Activated CD8-positive, alpha-beta memory T cell treated with anti-CD3 and anti-CD28 coated beads, Interleukin-2, amount 10 ng/mL, durations not matched to agents 7 days and 5 days (primary cell): Measurements from ENCODE around the gene IL26. TPM values are rescaled to one million over a fixed set of nuclear protein-coding genes. Genes with fewer than 3 reads are reported as not detected.
"Not testable (repeated sequence)": the region's sequence is repeated elsewhere in the genome, so short reads cannot be mapped to it uniquely, and the experiment has no call there.

ENCODE experiments used
- ATAC-seq: fragments of 150-1000 bp; cut with Tn5 transposase; one replicate; pipeline ENCODE4 v1.10.0; 2021; ENCODE audit warnings: moderate library complexity
- CTCF ChIA-PET: fragments of 350-600 bp; sonication (Branson Sonifier 250); formaldehyde crosslinking; loops from one replicate; lab custom pipeline; 2021; ENCODE audit warnings: antibody characterized with exemption; lab: Charles Lee
- DNase-seq: peaks from one replicate; pipeline ENCODE4 v3.0.0-alpha.2; 2020
- H3K27ac Mint-ChIP-seq: one replicate; pipeline ENCODE4 v1.8.0; 2021; ENCODE audit warnings: mild to moderate bottlenecking, mixed read lengths
- H3K27me3 Mint-ChIP-seq: one replicate; pipeline ENCODE4 v1.8.0; 2021; ENCODE audit warnings: mixed read lengths
- H3K36me3 Mint-ChIP-seq: one replicate; pipeline ENCODE4 v1.8.0; 2021; ENCODE audit warnings: mild to moderate bottlenecking, mixed read lengths
- H3K4me1 Mint-ChIP-seq: one replicate; pipeline ENCODE4 v1.8.0; 2021; ENCODE audit warnings: mixed read lengths
- H3K4me3 Mint-ChIP-seq: one replicate; pipeline ENCODE4 v1.8.0; 2021; ENCODE audit warnings: mild to moderate bottlenecking, moderate library complexity, mixed read lengths
- H3K9me3 Mint-ChIP-seq: one replicate; pipeline ENCODE4 v1.8.0; 2022; ENCODE audit warnings: low read depth, mixed read lengths
- total RNA-seq, 2 experiments: library from RNA; stranded (reverse); gene quantifications; one replicate each; pipeline ENCODE4 v1.2.3, GENCODE V29; 2021

IL26 gene
- total RNA-seq, 2 experiments from 2014 or later: 0.35 TPM; not detected in 1

DNA sequence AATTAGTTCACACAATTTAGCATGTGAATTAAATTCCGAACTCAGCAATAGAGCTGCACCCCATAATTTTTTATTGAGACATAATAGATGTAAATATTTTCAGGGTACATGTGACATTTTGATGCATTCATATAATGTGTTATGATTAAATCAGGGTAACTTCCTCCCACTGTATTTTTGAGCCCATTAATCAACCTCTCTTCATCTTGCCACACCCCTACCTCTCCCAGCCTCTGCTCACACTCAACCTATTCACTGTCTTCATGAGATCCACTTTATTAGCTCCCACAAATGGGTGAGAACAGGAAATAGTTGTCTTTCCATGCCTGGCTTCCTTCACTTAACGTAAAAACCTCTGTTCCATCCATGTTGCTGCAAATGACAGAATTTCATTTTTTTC is 14.7 kb downstream of the IL26 start:
- peaks cover 28% of the 10 kb centered on the region for H3K27me3 Mint-ChIP-seq
- no peak overlapping the region for H3K27ac Mint-ChIP-seq
- H3K36me3 Mint-ChIP-seq: peaks cover 8% of the 10 kb centered on the region
- H3K4me1 Mint-ChIP-seq: peaks cover 15% of the 10 kb centered on the region
- DNase-seq (no peak), ATAC-seq (no peak)
- CTCF ChIA-PET: interaction anchor here (1.3 to 3.3 kb wide), 3 partner anchors 12 to 170 kb away, joined by 4 to 13 read pairs (median 9); no protein-coding TSS in a partner anchor
- no peaks in the 10 kb centered on the region for H3K9me3 Mint-ChIP-seq
- H3K4me3 Mint-ChIP-seq: no peak overlapping the region

DNA sequence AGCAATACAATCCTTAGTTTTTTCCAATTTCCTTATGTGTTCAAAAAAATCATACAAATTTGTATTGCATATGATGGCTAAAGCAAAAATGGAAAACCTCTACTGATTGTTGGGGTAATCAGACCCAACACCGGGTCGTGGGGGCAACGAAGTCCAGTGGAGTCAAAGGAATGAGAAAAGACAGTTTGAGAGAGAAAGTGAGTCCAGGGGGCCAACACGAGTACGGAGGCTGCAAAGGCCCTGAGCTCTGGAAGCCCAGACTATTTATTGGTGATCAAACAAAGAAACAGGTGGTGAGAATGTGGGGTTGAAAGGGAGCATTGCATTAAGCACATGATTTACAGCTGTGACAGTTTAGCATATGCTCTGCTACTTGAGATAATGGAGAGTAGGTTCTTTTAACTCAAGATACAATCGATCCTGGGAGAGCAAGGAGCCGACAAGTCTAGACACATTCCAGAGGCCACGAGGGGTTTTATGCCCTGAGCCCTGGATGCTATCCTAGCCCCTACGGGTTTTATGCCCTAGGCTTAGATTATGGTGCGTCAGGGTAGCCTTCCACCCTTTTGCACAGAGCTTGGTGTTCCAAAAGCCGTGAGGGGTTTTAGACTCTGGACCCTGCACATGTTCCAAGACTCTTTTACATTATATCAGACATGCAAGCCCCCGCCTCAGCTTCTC is 16.4 kb downstream of the IL26 start:
- H3K9me3 Mint-ChIP-seq, ATAC-seq, H3K36me3 Mint-ChIP-seq, DNase-seq, H3K27ac Mint-ChIP-seq, H3K4me3 Mint-ChIP-seq: not testable (repeated sequence)
- CTCF ChIA-PET: interaction anchor here (0.9 to 3.3 kb wide), 2 partner anchors 14 to 108 kb away, joined by 3 to 13 read pairs; no protein-coding TSS in a partner anchor
- peaks cover 35% of the 10 kb centered on the region for H3K27me3 Mint-ChIP-seq
- peaks cover 15% of the 10 kb centered on the region for H3K4me1 Mint-ChIP-seq

DNA sequence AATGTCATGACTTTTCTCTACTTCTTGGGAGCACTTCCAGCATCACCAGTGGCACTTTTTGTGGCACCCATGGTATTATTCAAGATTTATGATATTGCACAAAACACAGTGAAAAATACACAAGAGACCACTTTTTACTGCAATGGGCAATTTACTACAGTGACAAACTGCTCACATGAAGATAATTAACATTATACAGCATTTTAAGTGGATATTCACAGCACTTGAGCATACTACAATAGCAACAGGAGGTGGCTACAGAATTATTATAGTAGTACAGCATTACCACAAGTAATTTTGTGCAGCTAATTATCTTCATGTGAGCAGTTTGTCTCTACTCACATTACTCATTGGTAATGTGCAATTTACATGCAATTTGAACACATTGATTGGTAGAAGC is 18.3 kb downstream of the IL26 start:
- CTCF ChIA-PET: interaction anchor here (2.7 kb wide), 1 partner anchor 16 kb away, joined by 8 read pairs; no protein-coding TSS in a partner anchor
- Mint-ChIP-seq H3K27ac (no peak overlapping the region), H3K27me3 (peaks cover 28% of the 10 kb centered on the region), H3K4me3 (no peak overlapping the region), H3K9me3 (no peaks in the 10 kb centered on the region), H3K36me3 (peaks cover 11% of the 10 kb centered on the region), H3K4me1 (peaks cover 30% of the 10 kb centered on the region)
- no peak for ATAC-seq
- DNase-seq: no peak

DNA sequence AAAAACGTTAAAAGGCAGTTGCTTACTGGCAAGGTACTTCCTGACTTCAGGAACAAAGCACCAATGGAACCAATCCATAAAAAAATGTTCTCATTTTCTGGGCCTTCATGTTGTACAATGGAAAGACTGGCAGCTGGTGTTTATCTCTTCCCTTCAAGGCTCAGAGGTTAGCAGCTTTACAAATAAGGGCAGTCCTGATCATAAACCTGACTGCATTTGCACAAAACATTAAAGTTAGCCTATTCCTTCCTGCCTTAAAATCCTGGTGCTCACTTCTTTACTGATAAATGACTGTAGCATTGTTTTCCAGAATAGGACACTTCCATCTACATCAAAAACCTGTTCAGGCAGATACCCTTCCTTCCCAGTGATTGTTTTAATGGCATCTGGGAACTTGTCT is 19.2 kb downstream of the IL26 start:
- CTCF ChIA-PET: interaction anchor here (2.7 kb wide), 1 partner anchor 17 kb away, joined by 8 read pairs; no protein-coding TSS in a partner anchor
- Mint-ChIP-seq H3K27ac (no peak overlapping the region), H3K27me3 (peaks cover 23% of the 10 kb centered on the region), H3K9me3 (no peaks in the 10 kb centered on the region), H3K4me1 (peaks cover 26% of the 10 kb centered on the region), H3K36me3 (peaks cover 11% of the 10 kb centered on the region), H3K4me3 (no peak overlapping the region)
- no peak for ATAC-seq
- DNase-seq: no peak

DNA sequence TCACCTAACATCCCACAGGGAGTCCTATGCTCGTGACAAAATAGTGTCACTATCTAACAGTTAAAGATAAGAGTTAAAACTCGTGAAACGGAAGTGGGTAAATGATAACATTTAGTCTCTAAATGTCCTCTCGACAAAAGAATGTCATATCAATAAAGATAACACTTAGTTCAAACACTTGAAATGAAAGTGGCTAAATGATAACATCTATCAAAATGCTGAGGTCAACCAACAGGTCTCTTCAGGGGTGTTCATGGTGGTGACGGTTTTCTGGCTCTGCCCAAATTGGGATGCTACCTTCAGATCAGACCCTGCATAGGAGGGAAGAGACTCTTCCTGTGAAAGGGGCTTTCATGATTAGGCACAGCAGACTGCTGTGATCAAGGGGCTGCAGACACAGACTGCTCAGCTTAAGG is 22.1 kb downstream of the IL26 start:
- H3K36me3 Mint-ChIP-seq: peaks cover 8% of the 10 kb centered on the region
- H3K27ac Mint-ChIP-seq: peak overlapping the region; percentile 47
- H3K27me3 Mint-ChIP-seq: peaks cover 19% of the 10 kb centered on the region
- CTCF ChIA-PET: interaction anchor here (0.7 kb wide), 1 partner anchor 876 kb away, joined by 3 read pairs; no protein-coding TSS in a partner anchor
- no peak for DNase-seq
- H3K9me3 Mint-ChIP-seq: no peaks in the 10 kb centered on the region
- H3K4me3 Mint-ChIP-seq: no peak overlapping the region
- H3K4me1 Mint-ChIP-seq: peaks cover 41% of the 10 kb centered on the region
- ATAC-seq: peak; percentile 64

DNA sequence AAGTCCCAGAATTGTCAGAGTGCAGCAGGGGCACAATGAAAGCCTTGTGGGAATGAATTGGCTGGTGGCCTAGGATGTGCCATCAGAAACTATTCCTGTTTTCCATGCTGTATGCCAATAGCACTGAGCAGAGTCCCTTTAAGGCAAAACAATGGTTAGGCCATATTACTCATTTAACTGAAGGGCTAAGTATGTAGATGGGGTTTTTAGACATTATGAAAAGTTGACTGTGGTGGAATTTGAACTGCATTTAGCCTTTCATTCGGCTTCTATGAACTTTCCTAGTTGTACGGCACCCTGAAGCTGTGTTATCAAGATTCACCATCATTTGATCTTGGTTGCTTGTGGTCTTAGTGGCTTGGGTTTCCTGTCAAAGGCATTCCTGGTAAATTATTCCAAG is 24.8 kb downstream of the IL26 start:
- H3K27ac Mint-ChIP-seq: no peak overlapping the region
- no peak overlapping the region for H3K4me3 Mint-ChIP-seq
- H3K36me3 Mint-ChIP-seq: peaks cover 3% of the 10 kb centered on the region
- DNase-seq: no peak
- CTCF ChIA-PET: interaction anchor here (1.3 to 1.9 kb wide), 3 partner anchors 22 to 160 kb away, joined by 3 to 9 read pairs (median 4); no protein-coding TSS in a partner anchor
- H3K9me3 Mint-ChIP-seq: no peaks in the 10 kb centered on the region
- peaks cover 42% of the 10 kb centered on the region for H3K4me1 Mint-ChIP-seq
- no peak for ATAC-seq
- peaks cover 7% of the 10 kb centered on the region for H3K27me3 Mint-ChIP-seq

DNA sequence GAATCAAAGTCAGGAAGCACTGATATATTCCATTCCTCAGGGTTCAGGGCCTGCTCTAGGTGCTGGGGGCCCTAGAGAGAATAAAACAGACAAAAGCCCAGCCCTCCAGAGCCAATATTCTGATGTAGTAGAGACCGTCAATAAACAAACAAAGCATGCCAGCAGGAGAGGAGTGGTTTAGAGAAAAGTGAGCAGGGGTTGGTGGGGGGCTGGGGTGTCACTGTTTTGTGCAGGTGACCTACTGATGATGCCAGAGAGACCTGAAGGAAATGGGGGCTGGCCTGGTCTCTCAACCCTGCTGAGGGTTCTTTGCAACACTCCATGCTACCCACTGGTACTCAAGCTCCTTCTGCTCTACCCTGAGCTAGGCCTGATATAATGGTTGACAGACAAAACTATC is 26.5 kb downstream of the IL26 start:
- H3K4me1 Mint-ChIP-seq: peaks cover 42% of the 10 kb centered on the region
- peak overlapping the region; percentile 86 for H3K27ac Mint-ChIP-seq
- no peaks in the 10 kb centered on the region for H3K27me3 Mint-ChIP-seq
- ATAC-seq (no peak), DNase-seq (no peak)
- peaks cover 2% of the 10 kb centered on the region for H3K36me3 Mint-ChIP-seq
- H3K9me3 Mint-ChIP-seq: no peaks in the 10 kb centered on the region
- peak overlapping the region; percentile 72 for H3K4me3 Mint-ChIP-seq
- CTCF ChIA-PET: interaction anchor here (0.9 to 1.9 kb wide), 4 partner anchors 23 to 159 kb away, joined by 3 to 9 read pairs (median 6); no protein-coding TSS in a partner anchor

DNA sequence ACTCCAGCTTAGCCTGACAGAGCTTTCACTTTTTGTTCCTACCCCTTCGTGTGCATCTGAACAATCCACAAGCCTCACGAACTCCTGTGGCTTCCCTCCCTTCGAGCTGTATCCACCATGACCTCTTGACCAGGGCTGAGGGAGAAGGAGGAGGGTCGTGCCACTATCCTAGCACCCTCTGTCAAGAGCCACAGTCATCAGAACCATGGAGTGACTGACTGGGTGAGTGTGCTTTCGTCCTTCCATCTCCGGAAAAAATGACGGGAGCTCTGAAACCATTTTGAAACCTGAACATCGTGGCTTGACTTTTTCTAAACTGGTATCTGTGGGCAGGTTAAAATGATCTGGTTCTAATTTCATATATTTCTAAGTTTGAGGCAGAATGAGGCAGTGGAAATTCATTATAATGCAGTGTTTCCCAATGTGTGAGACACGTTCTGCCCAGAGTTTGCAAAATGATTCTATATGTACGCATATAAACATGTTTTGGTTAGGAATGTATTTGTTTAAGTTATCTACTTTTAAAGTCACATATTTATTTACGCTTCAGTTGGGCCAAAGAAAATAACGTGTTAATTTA is 27.0 kb downstream of the IL26 start:
- H3K4me3 Mint-ChIP-seq: peak overlapping the region; percentile 72
- peaks cover 39% of the 10 kb centered on the region for H3K4me1 Mint-ChIP-seq
- CTCF ChIA-PET: interaction anchor here (1.0 to 1.9 kb wide), 4 partner anchors 21 to 161 kb away, joined by 3 to 7 read pairs (median 4); no protein-coding TSS in a partner anchor
- H3K27ac Mint-ChIP-seq: peak overlapping the region; percentile 86
- H3K36me3 Mint-ChIP-seq: peaks cover 4% of the 10 kb centered on the region
- no peaks in the 10 kb centered on the region for H3K27me3 Mint-ChIP-seq
- DNase-seq (no peak), ATAC-seq (peak; percentile 79)
- H3K9me3 Mint-ChIP-seq: no peaks in the 10 kb centered on the region

DNA sequence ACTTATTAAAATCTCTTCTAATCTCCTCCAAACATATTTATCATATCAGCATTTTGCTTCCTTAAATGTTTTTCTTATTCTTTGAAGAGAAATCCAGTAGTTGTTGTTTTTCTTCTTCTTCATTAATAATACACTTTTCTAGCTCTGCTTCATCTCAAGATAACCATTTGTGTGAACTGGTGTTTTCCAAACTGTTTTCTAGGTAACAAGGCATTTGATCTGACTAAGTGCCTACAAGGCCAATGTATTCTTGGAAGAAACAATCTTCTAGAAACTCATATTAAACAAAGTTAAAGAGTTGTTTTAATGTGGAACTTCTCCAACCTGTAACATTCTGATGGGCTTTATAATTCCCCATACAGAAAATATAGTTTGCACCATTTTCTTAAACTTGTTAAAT is 35.3 kb downstream of the IL26 start:
- H3K36me3 Mint-ChIP-seq: peaks cover 2% of the 10 kb centered on the region

DNA sequence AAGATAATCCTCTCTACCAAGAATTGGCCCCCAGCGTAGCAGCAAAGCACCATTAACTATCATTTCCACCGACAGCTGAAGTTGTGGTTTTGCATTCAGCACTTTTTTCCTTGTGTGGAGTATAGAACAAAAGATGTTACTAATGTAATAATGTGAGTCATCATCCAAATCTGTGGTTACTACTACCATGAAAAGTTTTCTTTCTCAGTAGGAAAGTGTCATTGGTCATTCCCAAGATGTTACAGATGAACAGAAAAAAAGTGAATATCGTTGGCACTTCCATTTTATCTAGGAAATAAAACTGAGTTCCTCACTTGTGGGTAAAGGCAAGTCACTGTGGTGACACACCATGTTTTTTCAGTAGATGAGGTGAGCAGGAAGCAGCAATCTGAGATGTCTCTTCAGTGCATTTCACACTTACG is 35.8 kb downstream of the IL26 start:
- Mint-ChIP-seq H3K4me1 (peaks cover 25% of the 10 kb centered on the region), H3K27me3 (peaks cover 9% of the 10 kb centered on the region), H3K36me3 (peaks cover 2% of the 10 kb centered on the region), H3K27ac (peak overlapping the region; percentile 75), H3K4me3 (peak overlapping the region; percentile 39), H3K9me3 (peaks cover 2% of the 10 kb centered on the region)
- peak; percentile 92 for ATAC-seq
- DNase-seq: peak; percentile 67
- CTCF ChIA-PET: interaction anchor here (1.4 to 2.1 kb wide), 5 partner anchors 9 to 149 kb away, joined by 3 to 8 read pairs (median 5); no protein-coding TSS in a partner anchor

More for the DNA sequence above, 35.3 kb downstream of the IL26 start:
- ATAC-seq: no peak
- H3K9me3 Mint-ChIP-seq: peaks cover 2% of the 10 kb centered on the region
- H3K27me3 Mint-ChIP-seq: peaks cover 9% of the 10 kb centered on the region
- CTCF ChIA-PET: interaction anchor here (1.8 to 2.1 kb wide), 2 partner anchors 9 to 149 kb away, joined by 5 to 8 read pairs; no protein-coding TSS in a partner anchor
- H3K4me1 Mint-ChIP-seq: peaks cover 25% of the 10 kb centered on the region
- peak overlapping the region; percentile 67 for H3K27ac Mint-ChIP-seq
- no peak for DNase-seq
- no peak overlapping the region for H3K4me3 Mint-ChIP-seq

DNA sequence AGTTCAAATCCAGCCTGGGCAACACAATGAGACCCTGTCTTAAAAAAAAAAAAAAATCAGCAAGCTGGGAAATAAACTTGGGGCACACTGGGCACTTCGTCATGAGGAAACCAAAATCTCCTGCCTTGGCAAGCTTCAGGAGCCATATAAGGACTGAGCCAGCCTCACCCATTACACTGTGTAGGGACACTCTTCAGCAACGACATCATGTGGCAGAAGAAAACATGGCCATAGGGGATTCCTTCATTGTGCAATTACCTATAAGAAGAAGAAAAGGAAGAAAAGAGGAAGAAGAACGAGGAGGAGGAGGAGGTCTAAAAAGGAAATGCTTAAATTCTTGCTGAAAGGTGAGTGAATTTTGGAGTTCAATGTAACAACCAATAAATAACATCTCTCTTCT is 40.0 kb downstream of the IL26 start:
- DNase-seq: no peak
- H3K4me3 Mint-ChIP-seq: no peak overlapping the region
- peaks cover 2% of the 10 kb centered on the region for H3K36me3 Mint-ChIP-seq
- CTCF ChIA-PET: no interaction called here
- H3K4me1 Mint-ChIP-seq: peaks cover 32% of the 10 kb centered on the region
- no peak overlapping the region for H3K27ac Mint-ChIP-seq
- H3K9me3 Mint-ChIP-seq: no peaks in the 10 kb centered on the region
- peaks cover 9% of the 10 kb centered on the region for H3K27me3 Mint-ChIP-seq
- ATAC-seq: no peak

DNA sequence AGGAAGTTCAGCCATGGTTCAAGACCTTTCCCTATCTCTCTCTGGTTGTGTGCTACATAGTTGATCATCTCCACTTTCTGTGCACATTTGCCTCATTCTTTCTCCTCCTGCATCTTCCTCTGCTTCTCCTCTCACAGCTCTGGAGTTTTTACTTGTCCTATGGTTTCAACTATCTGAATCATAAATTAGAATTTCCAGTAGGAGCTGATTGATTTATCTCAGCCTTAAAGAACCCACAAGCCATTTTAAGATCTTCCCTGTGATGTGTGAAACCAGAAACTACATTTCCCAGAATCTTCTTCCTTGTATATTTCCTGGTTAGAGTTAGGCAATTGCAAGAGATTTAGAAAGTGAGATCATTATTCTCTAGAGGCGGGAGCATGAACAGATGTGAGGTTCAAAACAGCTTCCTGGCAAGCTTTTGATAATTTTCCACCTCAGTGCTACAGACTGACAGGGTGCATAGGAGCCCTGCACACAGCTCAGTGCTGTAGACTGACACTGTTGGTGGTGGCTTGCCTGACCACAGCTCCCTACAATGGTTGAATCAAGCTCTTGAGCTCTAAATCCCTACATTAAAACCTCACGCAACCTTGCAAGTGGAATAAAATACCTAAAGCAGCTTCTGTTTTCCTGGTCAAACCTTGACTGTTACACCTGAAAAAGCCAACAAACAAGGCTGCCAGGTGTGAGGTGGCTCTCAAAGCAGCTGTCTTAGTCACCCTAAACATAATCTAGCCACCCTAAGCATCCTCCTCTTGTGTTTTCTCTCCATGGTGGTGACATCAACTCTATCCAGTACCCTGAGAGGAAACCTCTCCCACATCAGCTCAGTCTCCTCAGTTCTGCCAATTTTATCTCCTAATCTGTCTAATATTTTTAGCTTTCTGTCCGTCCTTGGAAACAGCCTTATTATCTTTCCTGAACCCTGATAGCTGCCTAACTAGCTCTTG is 44.5 kb downstream of the IL26 start:
- Mint-ChIP-seq H3K27me3 (peaks cover 5% of the 10 kb centered on the region), H3K9me3 (no peaks in the 10 kb centered on the region), H3K4me3 (peak overlapping the region; percentile 12), H3K36me3 (peaks cover 5% of the 10 kb centered on the region), H3K4me1 (peaks cover 55% of the 10 kb centered on the region), H3K27ac (peak overlapping the region; percentile 79)
- ATAC-seq (peak; percentile 91), DNase-seq (peak; percentile 80)
- CTCF ChIA-PET: interaction anchor here (0.6 to 3.2 kb wide), 15 partner anchors 8 to 564 kb away, joined by 3 to 14 read pairs (median 5); no protein-coding TSS in a partner anchor
